ENCODE data around the gene ZNF143.
"Not testable (repeated sequence)": the region's sequence is repeated elsewhere in the genome, so short reads cannot be mapped to it uniquely, and the experiment has no call there.

ZNF143 gene

DNA sequence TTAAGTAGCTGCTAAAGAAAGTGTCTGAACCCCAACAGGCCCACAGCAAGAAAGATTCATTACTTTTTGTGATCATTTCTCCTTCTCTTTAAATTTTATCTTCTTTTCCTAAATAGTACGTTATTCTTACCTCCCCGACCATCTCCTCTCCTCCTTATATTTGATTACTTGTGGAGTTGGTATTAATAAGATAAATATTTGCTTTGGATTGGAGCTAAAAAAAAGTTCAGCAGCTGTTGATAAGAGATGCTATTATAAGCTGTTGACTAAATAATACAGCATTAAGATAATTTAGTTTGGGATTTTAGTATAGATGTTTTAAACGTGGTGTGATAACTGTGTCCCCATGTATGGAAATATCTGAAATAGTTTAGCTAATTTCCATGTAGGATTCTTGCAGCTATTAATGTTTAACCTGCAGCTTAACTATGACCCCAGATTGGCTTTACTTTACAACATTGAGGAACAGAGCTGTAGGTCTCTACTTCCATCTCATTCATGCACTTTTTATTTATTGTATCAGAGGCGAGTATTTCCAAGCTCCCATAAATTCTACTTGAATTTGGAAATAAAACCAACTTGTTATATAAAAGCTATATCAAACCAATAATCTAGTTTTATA lies 37.8 kb downstream of the ZNF143 start:
- no peak overlapping the region for H3K4me3 ChIP-seq (ENCODE audit: low read depth, low read length)
- H3K4me1 ChIP-seq (ENCODE audit: control insufficient read depth, insufficient read depth, low read length): no peaks in the 10 kb centered on the region
- no peaks in the 10 kb centered on the region for H3K9me3 ChIP-seq (ENCODE audit: control insufficient read depth, insufficient read depth, low read depth, low read length)
- no peak overlapping the region for H3K9ac ChIP-seq (ENCODE audit: low read length)
- peaks cover 86% of the 10 kb centered on the region for H3K36me3 ChIP-seq (ENCODE audit: control insufficient read depth, insufficient read depth, low read length)
- H3K27me3 ChIP-seq (ENCODE audit: control insufficient read depth, insufficient read depth, low read length): no peaks in the 10 kb centered on the region
- no peak overlapping the region for H3K27ac ChIP-seq (ENCODE audit: low read depth, low read length)

DNA sequence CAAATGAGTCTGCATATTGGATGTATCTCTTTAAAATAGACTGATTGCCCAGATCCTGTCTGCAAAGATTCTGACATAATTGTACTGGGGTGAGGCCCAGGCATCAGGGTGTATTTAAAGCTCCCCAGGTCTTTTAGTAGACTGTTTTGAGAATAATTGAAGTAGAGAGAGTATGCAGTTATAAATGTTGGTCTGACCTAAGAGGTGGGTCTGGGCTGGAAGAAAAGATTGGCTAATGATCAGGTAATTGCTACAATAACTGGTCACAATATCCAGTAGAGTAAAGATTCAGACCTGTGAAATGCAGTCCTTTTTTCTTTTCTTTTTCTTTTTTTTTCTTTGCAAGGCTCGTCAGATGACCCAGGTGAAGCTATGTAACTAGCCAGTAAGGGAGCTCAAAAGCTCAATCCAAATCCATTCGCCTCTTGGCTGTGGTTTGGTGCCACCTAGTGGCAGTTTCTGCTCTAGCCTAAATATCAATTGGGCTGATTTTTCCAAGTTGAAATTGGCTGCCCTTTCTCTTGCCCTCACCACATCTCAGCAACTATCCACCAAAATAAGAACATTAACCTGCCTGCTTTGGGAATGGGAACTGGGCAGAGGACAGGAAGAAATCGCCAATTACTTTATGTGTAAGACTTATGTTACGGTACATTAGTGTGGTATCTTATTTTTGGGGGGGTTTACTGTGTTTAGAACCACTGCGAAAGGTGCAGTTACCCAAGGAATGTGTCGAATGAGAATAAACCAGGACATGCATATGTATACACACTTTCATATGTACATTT lies 45.9 kb downstream of the ZNF143 start:
- H3K9ac ChIP-seq (ENCODE audit: low read length): no peak overlapping the region
- H3K27ac ChIP-seq (ENCODE audit: low read depth, low read length): peak overlapping the region; percentile 51
- peaks cover 28% of the 10 kb centered on the region for H3K36me3 ChIP-seq (ENCODE audit: control insufficient read depth, insufficient read depth, low read length)
- no peaks in the 10 kb centered on the region for H3K27me3 ChIP-seq (ENCODE audit: control insufficient read depth, insufficient read depth, low read length)
- no peaks in the 10 kb centered on the region for H3K9me3 ChIP-seq (ENCODE audit: control insufficient read depth, insufficient read depth, low read depth, low read length)
- H3K4me3 ChIP-seq (ENCODE audit: low read depth, low read length): peak overlapping the region; percentile 21; the same call in 1 of the 2 replicates
- H3K4me1 ChIP-seq (ENCODE audit: control insufficient read depth, insufficient read depth, low read length): peaks cover 18% of the 10 kb centered on the region; the same call in 1 of the 2 replicates

DNA sequence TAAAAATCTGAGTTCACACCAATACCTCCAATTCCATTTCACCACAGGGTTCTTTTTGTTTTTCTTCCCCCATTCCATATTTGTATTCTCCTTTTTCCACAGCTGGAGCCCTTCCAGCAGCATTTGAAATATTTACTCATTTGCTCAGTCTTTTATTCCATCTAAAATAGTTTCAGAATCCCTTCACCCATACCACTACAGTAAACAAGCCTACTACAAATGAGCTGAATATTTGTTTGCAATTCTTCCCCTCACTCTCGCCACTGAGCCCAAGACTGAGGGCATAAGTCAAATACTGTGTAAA lies 46.4 kb downstream of the ZNF143 start:
- peaks cover 31% of the 10 kb centered on the region for H3K36me3 ChIP-seq (ENCODE audit: control insufficient read depth, insufficient read depth, low read length)
- H3K27ac ChIP-seq (ENCODE audit: low read depth, low read length): peak overlapping the region; percentile 51
- H3K9ac ChIP-seq (ENCODE audit: low read length): no peak overlapping the region
- no peaks in the 10 kb centered on the region for H3K27me3 ChIP-seq (ENCODE audit: control insufficient read depth, insufficient read depth, low read length)
- H3K4me1 ChIP-seq (ENCODE audit: control insufficient read depth, insufficient read depth, low read length): peaks cover 18% of the 10 kb centered on the region; the same call in 1 of the 2 replicates
- H3K9me3 ChIP-seq (ENCODE audit: control insufficient read depth, insufficient read depth, low read depth, low read length): no peaks in the 10 kb centered on the region
- peak overlapping the region; percentile 21; the same call in 1 of the 2 replicates for H3K4me3 ChIP-seq (ENCODE audit: low read depth, low read length)

DNA sequence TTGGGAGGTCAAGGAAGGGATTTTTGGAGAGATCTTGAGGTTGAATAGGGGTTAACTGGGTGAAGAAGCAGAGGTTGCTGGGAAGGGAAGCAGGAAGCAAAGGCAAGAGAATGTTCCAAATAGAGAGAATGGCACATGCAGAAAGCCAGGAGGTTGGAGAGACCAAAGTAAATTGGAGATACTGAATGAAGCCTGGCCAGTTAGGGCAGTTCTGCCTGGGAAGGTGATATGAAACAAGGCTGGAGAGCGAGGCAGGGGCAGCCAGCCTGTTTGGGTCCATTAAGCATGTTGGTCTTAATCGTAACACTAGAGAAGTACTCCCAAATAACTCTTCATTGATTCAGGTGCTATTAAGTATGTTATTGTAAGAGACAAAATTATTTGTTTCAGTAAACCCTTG lies 48.2 kb downstream of the ZNF143 start:
- Histone ChIP-seq H3K27me3 (ENCODE audit: control insufficient read depth, insufficient read depth, low read length) (no peaks in the 10 kb centered on the region), H3K9me3 (ENCODE audit: control insufficient read depth, insufficient read depth, low read depth, low read length) (no peaks in the 10 kb centered on the region), H3K4me3 (ENCODE audit: low read depth, low read length) (no peak overlapping the region), H3K36me3 (ENCODE audit: control insufficient read depth, insufficient read depth, low read length) (peaks cover 38% of the 10 kb centered on the region), H3K27ac (ENCODE audit: low read depth, low read length) (no peak overlapping the region), H3K4me1 (ENCODE audit: control insufficient read depth, insufficient read depth, low read length) (peaks cover 18% of the 10 kb centered on the region; the same call in 1 of the 2 replicates), H3K9ac (ENCODE audit: low read length) (no peak overlapping the region)

DNA sequence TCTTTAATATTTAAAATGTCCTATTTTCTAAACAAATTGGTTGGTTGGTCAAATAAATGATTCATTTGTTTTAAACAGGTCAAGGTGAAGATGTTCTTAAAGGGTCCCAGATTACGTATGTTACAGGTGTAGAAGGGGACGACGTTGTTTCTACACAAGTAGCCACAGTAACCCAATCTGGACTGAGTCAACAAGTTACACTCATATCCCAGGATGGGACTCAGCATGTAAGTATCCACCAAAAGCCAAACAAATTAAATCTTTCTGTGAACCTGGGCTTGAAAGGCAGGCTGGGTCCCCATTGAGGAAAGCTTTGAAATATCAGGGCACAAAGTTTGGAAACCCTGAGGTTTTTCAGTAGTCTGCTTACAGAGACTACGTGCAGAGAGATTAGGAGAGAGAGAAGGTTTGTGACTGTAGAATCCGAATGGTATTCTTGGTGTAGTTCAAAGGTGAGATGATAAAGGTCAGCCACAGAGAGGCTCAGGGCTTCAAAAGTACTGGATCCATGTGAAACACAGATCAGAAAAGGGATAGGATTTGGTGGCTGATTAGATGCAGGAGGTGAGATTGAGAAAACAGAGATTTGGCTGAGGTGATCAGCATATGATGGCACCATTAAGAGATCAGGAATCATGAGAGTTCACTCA lies 51.7 kb downstream of the ZNF143 start:
- Histone ChIP-seq H3K9ac (ENCODE audit: low read length) (no peak overlapping the region), H3K4me3 (ENCODE audit: low read depth, low read length) (no peak overlapping the region), H3K4me1 (ENCODE audit: control insufficient read depth, insufficient read depth, low read length) (peaks cover 6% of the 10 kb centered on the region; the same call in 1 of the 2 replicates), H3K9me3 (ENCODE audit: control insufficient read depth, insufficient read depth, low read depth, low read length) (no peaks in the 10 kb centered on the region), H3K27ac (ENCODE audit: low read depth, low read length) (no peak overlapping the region), H3K27me3 (ENCODE audit: control insufficient read depth, insufficient read depth, low read length) (no peaks in the 10 kb centered on the region), H3K36me3 (ENCODE audit: control insufficient read depth, insufficient read depth, low read length) (peaks cover 59% of the 10 kb centered on the region)

DNA sequence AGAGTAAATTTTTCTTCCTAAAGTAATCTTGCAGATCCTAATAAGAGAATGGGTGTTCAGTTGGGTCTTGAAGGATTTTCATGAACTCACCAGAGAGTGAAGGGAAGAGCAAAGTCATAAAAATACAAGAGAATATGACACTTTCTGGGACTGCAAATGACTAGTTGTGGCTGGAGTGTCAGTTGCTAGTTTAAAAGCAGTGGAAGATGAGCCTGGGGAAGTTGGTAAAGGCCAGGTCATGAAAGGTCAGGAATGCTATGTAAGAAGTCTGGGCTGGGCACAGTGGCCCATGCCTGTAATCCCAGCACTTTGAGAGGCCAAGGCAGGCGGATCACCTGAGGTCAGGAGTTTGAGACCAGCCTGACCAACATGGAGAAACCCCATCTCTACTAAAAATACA lies 53.8 kb downstream of the ZNF143 start:
- H3K9ac ChIP-seq (ENCODE audit: low read length); H3K4me3 ChIP-seq (ENCODE audit: low read depth, low read length); H3K9me3 ChIP-seq (ENCODE audit: control insufficient read depth, insufficient read depth, low read depth, low read length); H3K27me3 ChIP-seq (ENCODE audit: control insufficient read depth, insufficient read depth, low read length); H3K27ac ChIP-seq (ENCODE audit: low read depth, low read length): not testable (repeated sequence)
- H3K4me1 ChIP-seq (ENCODE audit: control insufficient read depth, insufficient read depth, low read length): peaks cover 11% of the 10 kb centered on the region
- H3K36me3 ChIP-seq (ENCODE audit: control insufficient read depth, insufficient read depth, low read length): peaks cover 54% of the 10 kb centered on the region

DNA sequence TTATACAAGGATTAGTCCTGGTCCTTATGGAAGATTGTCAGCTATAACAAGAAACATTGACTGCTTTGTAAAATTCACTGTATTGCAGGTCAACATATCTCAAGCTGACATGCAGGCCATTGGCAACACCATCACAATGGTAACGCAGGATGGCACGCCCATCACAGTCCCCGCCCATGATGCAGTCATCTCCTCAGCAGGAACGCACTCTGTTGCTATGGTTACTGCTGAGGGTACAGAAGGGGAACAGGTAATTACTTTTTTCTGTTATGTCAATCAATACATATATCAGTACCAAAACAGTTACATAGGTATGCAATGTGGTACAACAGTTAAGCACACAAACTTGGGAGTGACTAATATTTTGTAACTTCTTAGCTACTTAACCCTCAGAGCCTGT lies 55.3 kb downstream of the ZNF143 start:
- Histone ChIP-seq H3K4me1 (ENCODE audit: control insufficient read depth, insufficient read depth, low read length) (peaks cover 11% of the 10 kb centered on the region), H3K9ac (ENCODE audit: low read length) (no peak overlapping the region), H3K4me3 (ENCODE audit: low read depth, low read length) (no peak overlapping the region), H3K36me3 (ENCODE audit: control insufficient read depth, insufficient read depth, low read length) (peaks cover 53% of the 10 kb centered on the region), H3K27me3 (ENCODE audit: control insufficient read depth, insufficient read depth, low read length) (no peaks in the 10 kb centered on the region), H3K27ac (ENCODE audit: low read depth, low read length) (no peak overlapping the region; the same call in 1 of the 2 replicates), H3K9me3 (ENCODE audit: control insufficient read depth, insufficient read depth, low read depth, low read length) (no peaks in the 10 kb centered on the region)

DNA sequence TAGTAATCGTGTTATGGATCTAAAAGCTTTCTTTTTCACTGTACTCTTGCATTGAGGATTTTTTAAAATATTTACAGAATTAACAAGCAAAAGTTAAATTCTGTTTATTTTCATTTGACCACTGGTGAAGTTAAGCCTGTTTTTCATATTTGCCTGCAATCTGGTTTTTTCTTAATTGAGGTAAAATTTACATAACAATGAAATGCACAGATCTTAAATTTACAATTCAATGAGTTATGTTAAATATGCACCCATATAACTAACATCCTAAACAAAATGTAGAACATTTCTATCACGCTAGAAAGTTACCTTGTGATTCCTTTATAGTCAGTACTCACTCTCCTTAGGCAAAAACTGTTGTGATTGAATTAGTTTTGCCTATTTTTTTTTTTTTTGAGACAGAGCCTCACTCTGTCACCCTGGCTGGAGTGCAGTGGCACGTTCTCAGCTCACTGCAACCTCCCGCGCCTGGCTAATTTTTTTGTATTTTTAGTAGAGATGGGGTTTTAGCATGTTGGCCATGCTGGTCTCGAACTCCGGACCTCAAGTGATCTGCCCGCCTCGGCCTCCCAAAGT lies 58.1 kb downstream of the ZNF143 start:
- H3K27ac ChIP-seq (ENCODE audit: low read depth, low read length): peak overlapping the region; percentile 78
- 0 out of 2 replicates have a peak overlapping the region, but pooled peaks have one; percentile 11 for H3K4me3 ChIP-seq (ENCODE audit: low read depth, low read length)
- no peaks in the 10 kb centered on the region for H3K27me3 ChIP-seq (ENCODE audit: control insufficient read depth, insufficient read depth, low read length)
- no peaks in the 10 kb centered on the region for H3K9me3 ChIP-seq (ENCODE audit: control insufficient read depth, insufficient read depth, low read depth, low read length)
- peaks cover 11% of the 10 kb centered on the region for H3K4me1 ChIP-seq (ENCODE audit: control insufficient read depth, insufficient read depth, low read length)
- H3K9ac ChIP-seq (ENCODE audit: low read length): no peak overlapping the region
- H3K36me3 ChIP-seq (ENCODE audit: control insufficient read depth, insufficient read depth, low read length): peaks cover 33% of the 10 kb centered on the region

DNA sequence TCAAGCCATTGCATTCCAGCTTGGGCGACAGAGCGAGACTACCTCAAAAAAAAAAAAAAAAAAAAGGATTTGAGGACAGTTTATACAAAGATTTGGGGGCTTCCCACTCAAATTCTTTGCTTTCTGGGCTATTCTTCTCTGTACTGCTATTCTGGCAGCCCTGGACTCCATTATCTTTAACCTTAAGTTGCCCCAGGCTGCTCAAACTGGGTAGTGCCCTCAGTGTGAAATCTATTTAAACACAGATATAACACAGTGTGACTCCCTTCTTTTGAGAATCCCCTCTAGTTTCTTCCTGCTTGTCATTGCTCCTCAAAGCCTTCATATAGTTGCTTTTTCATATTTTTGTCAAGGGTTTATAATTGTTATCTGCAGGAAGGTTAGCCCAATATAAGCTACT lies 63.2 kb downstream of the ZNF143 start:
- Histone ChIP-seq H3K4me1 (ENCODE audit: control insufficient read depth, insufficient read depth, low read length) (peaks cover 7% of the 10 kb centered on the region), H3K9ac (ENCODE audit: low read length) (no peak overlapping the region), H3K36me3 (ENCODE audit: control insufficient read depth, insufficient read depth, low read length) (peaks cover 21% of the 10 kb centered on the region), H3K4me3 (ENCODE audit: low read depth, low read length) (no peak overlapping the region), H3K9me3 (ENCODE audit: control insufficient read depth, insufficient read depth, low read depth, low read length) (no peaks in the 10 kb centered on the region), H3K27me3 (ENCODE audit: control insufficient read depth, insufficient read depth, low read length) (no peaks in the 10 kb centered on the region), H3K27ac (ENCODE audit: low read depth, low read length) (no peak overlapping the region)

DNA sequence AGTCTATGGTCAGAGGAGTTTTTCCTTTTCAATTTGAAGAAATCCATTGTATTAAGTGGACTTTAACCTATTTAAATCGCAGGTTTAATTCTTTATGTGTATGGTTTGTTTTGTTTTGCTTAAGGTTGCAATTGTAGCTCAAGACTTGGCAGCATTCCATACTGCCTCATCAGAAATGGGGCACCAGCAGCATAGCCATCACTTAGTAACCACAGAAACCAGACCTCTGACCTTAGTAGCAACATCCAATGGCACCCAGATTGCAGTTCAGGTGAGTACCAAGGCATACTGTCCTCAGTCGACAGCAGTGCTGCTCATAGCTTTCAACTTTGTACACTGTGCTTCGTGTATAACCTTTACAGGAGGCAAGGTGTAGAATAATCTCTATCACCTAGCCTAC lies 64.3 kb downstream of the ZNF143 start:
- peaks cover 17% of the 10 kb centered on the region for H3K4me1 ChIP-seq (ENCODE audit: control insufficient read depth, insufficient read depth, low read length)
- peaks cover 18% of the 10 kb centered on the region for H3K36me3 ChIP-seq (ENCODE audit: control insufficient read depth, insufficient read depth, low read length)
- H3K4me3 ChIP-seq (ENCODE audit: low read depth, low read length): no peak overlapping the region
- H3K27me3 ChIP-seq (ENCODE audit: control insufficient read depth, insufficient read depth, low read length): no peaks in the 10 kb centered on the region
- no peak overlapping the region for H3K9ac ChIP-seq (ENCODE audit: low read length)
- no peak overlapping the region for H3K27ac ChIP-seq (ENCODE audit: low read depth, low read length)
- no peaks in the 10 kb centered on the region for H3K9me3 ChIP-seq (ENCODE audit: control insufficient read depth, insufficient read depth, low read depth, low read length)
